Caco-2 (cell line): ENCODE measurements around the gene AHSA1. TPM values are rescaled to one million over a fixed set of nuclear protein-coding genes. Genes with fewer than 3 reads are reported as not detected.

Experiments
- BruUV-seq: library from RNA; stranded (reverse); fragments of 400-500 nt; replicated peaks from 2 replicates; lab custom pipeline; 2021; lab: Mats Ljungman, UMichigan
- CTCF ChIA-PET: fragments of 300-600 bp; sonication (Branson Sonifier 250); formaldehyde crosslinking; loops from one replicate; lab custom pipeline; 2022; ENCODE audit warnings: antibody characterized with exemption; lab: Charles Lee
- POLR2A ChIA-PET: fragments of 300-600 bp; sonication (Branson Sonifier 250); formaldehyde crosslinking; loops from one replicate; lab custom pipeline; 2022; ENCODE audit warnings: antibody characterized with exemption; lab: Charles Lee
- DNase-seq, 2 experiments: peaks; one replicate each; pipeline versions ENCODE4 v3.0.0 to v3.0.0-alpha.2; 2020 to 2022
- H3K27me3 ChIP-seq: replicated peaks from 2 replicates; pipeline ENCODE4 v1.6.0; 2011; ENCODE audit warnings: low read length; ENCODE audit not compliant: control insufficient read depth, insufficient read depth
- H3K36me3 ChIP-seq: 2 replicates; pipeline ENCODE4 v1.5.1; 2011; ENCODE audit warnings: low read length; ENCODE audit not compliant: control insufficient read depth, insufficient read depth
- H3K4me1 ChIP-seq: fragments of 250-450 bp; sonication (Bioruptor Pico); 2 replicates; pipeline ENCODE4 v1.5.1; 2020; ENCODE audit warnings: mild to moderate bottlenecking
- H3K4me3 ChIP-seq: 2 replicates; pipeline ENCODE4 v1.5.1; 2011; ENCODE audit warnings: low read depth, mild to moderate bottlenecking, control low read depth, low read length
- H3K9me3 ChIP-seq: fragments of 250-450 bp; sonication (Bioruptor Pico); 2 replicates; pipeline ENCODE4 v1.5.1; 2020; ENCODE audit warnings: mild to moderate bottlenecking, moderate library complexity
- H3K27ac Mint-ChIP-seq: one replicate; pipeline ENCODE4 v1.8.0; 2022; ENCODE audit warnings: mixed read lengths; ENCODE audit not compliant: unreplicated experiment
- H3K27me3 Mint-ChIP-seq: one replicate; pipeline ENCODE4 v1.8.0; 2022; ENCODE audit warnings: mixed read lengths; ENCODE audit not compliant: insufficient read depth, unreplicated experiment
- H3K36me3 Mint-ChIP-seq: one replicate; pipeline ENCODE4 v1.8.0; 2022; ENCODE audit warnings: mild to moderate bottlenecking, mixed read lengths; ENCODE audit not compliant: insufficient read depth, unreplicated experiment
- H3K4me1 Mint-ChIP-seq: one replicate; pipeline ENCODE4 v1.8.0; 2022; ENCODE audit warnings: low read depth, mixed read lengths; ENCODE audit not compliant: unreplicated experiment
- H3K4me3 Mint-ChIP-seq: one replicate; pipeline ENCODE4 v1.8.0; 2022; ENCODE audit warnings: mild to moderate bottlenecking, moderate library complexity, mixed read lengths; ENCODE audit not compliant: unreplicated experiment
- H3K9me3 Mint-ChIP-seq: one replicate; pipeline ENCODE4 v1.8.0; 2022; ENCODE audit warnings: mixed read lengths; ENCODE audit not compliant: unreplicated experiment
- intact Hi-C: fragments of 100-400 bp; cut with micrococcal nuclease; formaldehyde crosslinking; loops from one replicate; pipeline ENCODE4 v1.10.0; 2022; ENCODE audit not compliant: unreplicated experiment
- total RNA-seq: library from RNA; stranded (reverse); gene quantifications from 2 replicates; pipeline ENCODE4 v1.2.3, GENCODE V29; 2022
- TF ChIP-seq, protein P1 (sequence below), 2 experiments: fragments of 200-600 bp in 1 of 2; IDR thresholded peaks; 1 replicate in 1 of 2; 2 replicates in 1 of 2; pipeline versions ENCODE4 v1.5.1 to v1.8.0; 2011 to 2022; ENCODE audit warnings: antibody characterized with exemption in 1 of 2, control low read depth in 1 of 2, inconsistent platforms in 1 of 2, low read depth in 1 of 2, low read length in 1 of 2, mild to moderate bottlenecking in 1 of 2, moderate library complexity in 1 of 2; ENCODE audit not compliant: insufficient read depth in 1 of 2, severe bottlenecking in 1 of 2, unreplicated experiment in 1 of 2

Gene AHSA1
- total RNA-seq, 1 experiment from 2014 or later = 161 TPM

DNA sequence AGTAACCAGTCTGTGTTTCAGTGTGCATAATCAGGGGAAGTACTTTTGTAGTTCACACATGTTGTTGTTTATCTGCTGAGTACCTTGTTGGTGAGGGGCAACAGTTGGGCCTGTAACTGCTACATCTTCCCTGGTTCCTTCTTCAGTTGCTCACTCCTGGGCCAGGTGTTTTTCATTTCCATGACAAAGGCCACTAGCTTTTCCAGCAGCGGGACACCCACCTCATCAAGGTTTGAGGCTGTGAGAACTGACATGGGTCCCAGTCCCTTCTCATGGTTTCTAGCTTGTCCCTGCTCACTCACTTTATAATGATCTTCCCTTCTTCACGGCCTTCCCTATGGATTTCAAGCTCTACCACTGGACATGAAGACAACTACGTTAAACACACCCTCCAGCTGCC, 33.0 kb upstream of the AHSA1 start:
- no peak overlapping the region for H3K4me3 ChIP-seq
- Mint-ChIP-seq H3K4me3 (no peak overlapping the region), H3K9me3 (peaks cover 6% of the 10 kb centered on the region), H3K36me3 (peaks cover 26% of the 10 kb centered on the region), H3K27ac (no peak overlapping the region), H3K27me3 (no peaks in the 10 kb centered on the region), H3K4me1 (no peaks in the 10 kb centered on the region)
- H3K9me3 ChIP-seq = no peaks in the 10 kb centered on the region
- DNase-seq = no peak
- CTCF ChIA-PET = no interaction called here
- POLR2A ChIA-PET = no interaction called here
- TF ChIP-seq, protein P1, sequence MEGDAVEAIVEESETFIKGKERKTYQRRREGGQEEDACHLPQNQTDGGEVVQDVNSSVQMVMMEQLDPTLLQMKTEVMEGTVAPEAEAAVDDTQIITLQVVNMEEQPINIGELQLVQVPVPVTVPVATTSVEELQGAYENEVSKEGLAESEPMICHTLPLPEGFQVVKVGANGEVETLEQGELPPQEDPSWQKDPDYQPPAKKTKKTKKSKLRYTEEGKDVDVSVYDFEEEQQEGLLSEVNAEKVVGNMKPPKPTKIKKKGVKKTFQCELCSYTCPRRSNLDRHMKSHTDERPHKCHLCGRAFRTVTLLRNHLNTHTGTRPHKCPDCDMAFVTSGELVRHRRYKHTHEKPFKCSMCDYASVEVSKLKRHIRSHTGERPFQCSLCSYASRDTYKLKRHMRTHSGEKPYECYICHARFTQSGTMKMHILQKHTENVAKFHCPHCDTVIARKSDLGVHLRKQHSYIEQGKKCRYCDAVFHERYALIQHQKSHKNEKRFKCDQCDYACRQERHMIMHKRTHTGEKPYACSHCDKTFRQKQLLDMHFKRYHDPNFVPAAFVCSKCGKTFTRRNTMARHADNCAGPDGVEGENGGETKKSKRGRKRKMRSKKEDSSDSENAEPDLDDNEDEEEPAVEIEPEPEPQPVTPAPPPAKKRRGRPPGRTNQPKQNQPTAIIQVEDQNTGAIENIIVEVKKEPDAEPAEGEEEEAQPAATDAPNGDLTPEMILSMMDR (IDR thresholded peaks at IDR 0.05; ENCODE audit: insufficient read depth in 1 of 2, low read depth in 1 of 2, low read length in 1 of 2, severe bottlenecking in 1 of 2, unreplicated experiment in 1 of 2) = no peak
- BruUV-seq = no TSS peak
- no peaks in the 10 kb centered on the region for H3K4me1 ChIP-seq
- no peaks in the 10 kb centered on the region for H3K27me3 ChIP-seq
- intact Hi-C loops = no loop called here
- H3K36me3 ChIP-seq = no peaks in the 10 kb centered on the region

GRCh38 chr14:77426396-77426795, 31.5 kb upstream of the AHSA1 start:
- Histone ChIP-seq H3K4me1 (no peaks in the 10 kb centered on the region), H3K9me3 (no peaks in the 10 kb centered on the region), H3K36me3 (no peaks in the 10 kb centered on the region), H3K4me3 (no peak overlapping the region), H3K27me3 (no peaks in the 10 kb centered on the region)
- ChIA-PET POLR2A (no interaction called here), CTCF (no interaction called here)
- Mint-ChIP-seq H3K36me3 (peaks cover 24% of the 10 kb centered on the region), H3K27me3 (no peaks in the 10 kb centered on the region), H3K27ac (no peak overlapping the region), H3K4me1 (no peaks in the 10 kb centered on the region), H3K4me3 (no peak overlapping the region), H3K9me3 (no peaks in the 10 kb centered on the region)
- no TSS peak for BruUV-seq
- intact Hi-C loops = no loop called here
- TF ChIP-seq, protein P1 (IDR thresholded peaks at IDR 0.05; ENCODE audit: insufficient read depth in 1 of 2, low read depth in 1 of 2, low read length in 1 of 2, severe bottlenecking in 1 of 2, unreplicated experiment in 1 of 2) = no peak
- DNase-seq = no peak

- TF ChIP-seq, protein P1 (IDR thresholded peaks at IDR 0.05; ENCODE audit: insufficient read depth in 1 of 2, low read depth in 1 of 2, low read length in 1 of 2, severe bottlenecking in 1 of 2, unreplicated experiment in 1 of 2) = no peak
- no TSS peak for BruUV-seq
- H3K4me3 ChIP-seq = no peak overlapping the region
- DNase-seq = no peak
- ChIA-PET CTCF (no interaction called here), POLR2A (no interaction called here)
- no peaks in the 10 kb centered on the region for H3K9me3 ChIP-seq
- Mint-ChIP-seq H3K4me1 (no peaks in the 10 kb centered on the region), H3K27me3 (no peaks in the 10 kb centered on the region), H3K4me3 (no peak overlapping the region), H3K27ac (no peak overlapping the region), H3K9me3 (no peaks in the 10 kb centered on the region), H3K36me3 (peaks cover 16% of the 10 kb centered on the region)
- H3K4me1 ChIP-seq = no peaks in the 10 kb centered on the region
- H3K36me3 ChIP-seq = no peaks in the 10 kb centered on the region; the same call in 1 of the 2 replicates
- intact Hi-C loops = no loop called here
- H3K27me3 ChIP-seq = no peaks in the 10 kb centered on the region
Measured at GRCh38 chr14:77436042-77436441, 21.9 kb upstream of the AHSA1 start.
